Tibial artery (tissue), 4 donors: ENCODE data around the gene FBXL17.
A peak's percentile ranks its signal among the peaks of the same experiment; 100 is the strongest.

Source experiments
- DNase-seq, 2 donors: peaks; one replicate each; pipeline ENCODE4 v3.0.0-alpha.2; 2019
- H3K27ac ChIP-seq, 2 donors: fragments of 200-600 bp; sonication (generic) in 1 of 2; 1 replicate in 1 of 2; 2 replicates in 1 of 2; pipeline ENCODE4 v1.5.1; 2018 to 2019; ENCODE audit warnings: mild to moderate bottlenecking in 1 of 2
- H3K27me3 ChIP-seq, 2 donors: fragments of 200-600 bp; sonication (generic) in 1 of 2; one replicate each; pipeline versions ENCODE4 v1.5.1 to v1.6.0; 2016 to 2019
- H3K36me3 ChIP-seq, 3 donors: fragments of 200-600 bp; sonication (generic) in 2 of 3; one replicate each; pipeline ENCODE4 v1.5.1; 2016 to 2019; ENCODE audit warnings: mild to moderate bottlenecking in 2 of 3
- H3K4me1 ChIP-seq, 4 donors: fragments of 200-600 bp; sonication (generic) in 2 of 4; 1 replicate in 3 of 4; 2 replicates in 1 of 4; pipeline ENCODE4 v1.5.1; 2016 to 2019
- H3K4me3 ChIP-seq, 2 donors: fragments of 200-600 bp; sonication (generic) in 1 of 2; 1 replicate in 1 of 2; 2 replicates in 1 of 2; pipeline ENCODE4 v1.5.1; 2018 to 2019; ENCODE audit warnings: mild to moderate bottlenecking in 2 of 2
- H3K9me3 ChIP-seq, 3 donors: fragments of 200-600 bp; sonication (generic) in 1 of 3; one replicate each; pipeline ENCODE4 v1.5.1; 2016 to 2019
- CTCF ChIP-seq, 2 experiments: fragments of 200-600 bp in 1 of 2; fragments of 450-650 bp in 1 of 2; IDR thresholded peaks; one replicate each; pipeline ENCODE4 v1.5.1; 2017 to 2019; ENCODE audit warnings: antibody characterized with exemption in 2 of 2, mild to moderate bottlenecking in 1 of 2, moderate library complexity in 1 of 2
- intact Hi-C: fragments of 100-400 bp; cut with DNase I; formaldehyde crosslinking; loops from one replicate; pipeline ENCODE4 v1.15.0; 2023; ENCODE audit warnings: low total_unique reads

The FBXL17 gene

GRCh38 chr5:108206707-108207106, 175.2 kb downstream of the FBXL17 start:
- Histone ChIP-seq H3K27me3 (no peaks in the 10 kb centered on the region), H3K4me1 (no peaks in the 10 kb centered on the region), H3K27ac (no peak overlapping the region), H3K9me3 (no peaks in the 10 kb centered on the region), H3K4me3 (no peak overlapping the region), H3K36me3 (no peaks in the 10 kb centered on the region)
- DNase-seq = no peak
- intact Hi-C loops = no loop called here
- TF ChIP-seq CTCF (IDR thresholded peaks at IDR 0.05) = no peak

GRCh38 chr5:108201721-108202120, 180.2 kb downstream of the FBXL17 start:
- Histone ChIP-seq H3K4me3 (no peak overlapping the region), H3K4me1 (peaks cover 0 to 8% (median 0%) of the 10 kb centered on the region in 4 donors), H3K36me3 (no peaks in the 10 kb centered on the region), H3K9me3 (no peaks in the 10 kb centered on the region), H3K27ac (no peak overlapping the region), H3K27me3 (no peaks in the 10 kb centered on the region)
- DNase-seq = no peak
- intact Hi-C loops = no loop called here
- no peak for TF ChIP-seq CTCF (IDR thresholded peaks at IDR 0.05)

GRCh38 chr5:108196276-108196675, 185.6 kb downstream of the FBXL17 start:
- Histone ChIP-seq H3K4me3 (no peak overlapping the region), H3K27ac (no peak overlapping the region), H3K36me3 (no peaks in the 10 kb centered on the region), H3K27me3 (no peaks in the 10 kb centered on the region), H3K4me1 (peaks cover 0 to 26% (median 2%) of the 10 kb centered on the region in 4 donors), H3K9me3 (no peaks in the 10 kb centered on the region)
- intact Hi-C loops = no loop called here
- TF ChIP-seq CTCF (IDR thresholded peaks at IDR 0.05) = no peak
- no peak for DNase-seq

- Histone ChIP-seq H3K27me3 (no peaks in the 10 kb centered on the region), H3K9me3 (no peaks in the 10 kb centered on the region), H3K4me3 (no peak overlapping the region), H3K4me1 (peaks cover 0 to 22% (median 2%) of the 10 kb centered on the region in 4 donors), H3K36me3 (no peaks in the 10 kb centered on the region), H3K27ac (peak overlapping the region in 1 of 2 donors; percentile 38)
- no peak for DNase-seq
- intact Hi-C loops = no loop called here
- TF ChIP-seq CTCF (IDR thresholded peaks at IDR 0.05) = no peak
Observed at GRCh38 chr5:108193021-108193795, 188.7 kb downstream of the FBXL17 start.

- H3K9me3 ChIP-seq = no peaks in the 10 kb centered on the region
- no peaks in the 10 kb centered on the region for H3K27me3 ChIP-seq
- no peak overlapping the region for H3K4me3 ChIP-seq
- H3K4me1 ChIP-seq = peaks cover 0 to 17% (median 0%) of the 10 kb centered on the region in 4 donors
- H3K27ac ChIP-seq = no peak overlapping the region
- no peak for DNase-seq
- TF ChIP-seq CTCF (IDR thresholded peaks at IDR 0.05) = no peak
- intact Hi-C loops = no loop called here
- peaks cover 0 to 5% (median 0%) of the 10 kb centered on the region in 3 donors for H3K36me3 ChIP-seq
Observed at GRCh38 chr5:108184940-108185339, 197.0 kb downstream of the FBXL17 start.
